ENCODE data around the gene MYO5B. TPM values are rescaled to one million over a fixed set of nuclear protein-coding genes. Genes with fewer than 3 reads are reported as not detected.

Gene MYO5B
- total RNA-seq, 1 experiment from 2014 or later = 32.1 TPM

DNA sequence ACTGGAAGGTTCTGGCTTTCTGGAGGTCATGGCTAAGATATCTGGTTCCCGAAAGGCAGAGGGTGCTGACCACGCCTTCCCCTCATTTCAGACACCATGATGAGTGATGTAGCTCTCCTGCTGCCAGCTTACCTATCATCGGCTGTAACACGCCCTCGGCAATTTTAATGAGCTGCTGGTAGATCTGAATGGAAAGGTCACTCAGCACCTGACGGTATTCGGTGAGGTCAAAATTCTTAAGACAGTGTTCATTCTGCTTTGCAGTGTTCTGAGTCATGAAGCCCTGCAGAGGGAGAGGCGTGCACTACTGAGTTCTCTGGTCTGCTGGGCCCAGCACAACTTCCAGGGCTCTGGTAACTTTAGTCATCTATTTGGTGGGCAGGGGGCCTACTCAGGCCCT lies 355.9 kb downstream of the MYO5B start:
- peak; percentile 86 for ATAC-seq
- CTCF ChIA-PET = no interaction called here
- TF ChIP-seq CBX3 (IDR thresholded peaks at IDR 0.05; ENCODE audit: low read depth) = no peak
- no peak for TF ChIP-seq YY1 (IDR thresholded peaks at IDR 0.05; ENCODE audit: extremely low read depth, insufficient replicate concordance, low read depth, low read length)
- TF ChIP-seq JUND (IDR thresholded peaks at IDR 0.05) = no peak
- TF ChIP-seq ZNF274 (IDR thresholded peaks at IDR 0.05; ENCODE audit: low read depth, low read length) = no peak
- TF ChIP-seq EZH2phosphoT487 (IDR thresholded peaks at IDR 0.05; ENCODE audit: borderline replicate concordance) = no peak
- TF ChIP-seq CEBPB (IDR thresholded peaks at IDR 0.05; ENCODE audit: low read depth) = no peak
- TF ChIP-seq RAD21 (IDR thresholded peaks at IDR 0.05; ENCODE audit: low read depth) = no peak
- no peak for TF ChIP-seq FOSL1 (IDR thresholded peaks at IDR 0.05; ENCODE audit: low read depth)
- TF ChIP-seq SP1 (IDR thresholded peaks at IDR 0.05; ENCODE audit: low read depth) = no peak
- no peak for TF ChIP-seq EGR1 (IDR thresholded peaks at IDR 0.05; ENCODE audit: low read depth)
- no peak for TF ChIP-seq ELF1 (IDR thresholded peaks at IDR 0.05; ENCODE audit: borderline replicate concordance, low read depth)
- TF ChIP-seq ZFX (IDR thresholded peaks at IDR 0.05) = no peak
- TF ChIP-seq, protein P1, sequence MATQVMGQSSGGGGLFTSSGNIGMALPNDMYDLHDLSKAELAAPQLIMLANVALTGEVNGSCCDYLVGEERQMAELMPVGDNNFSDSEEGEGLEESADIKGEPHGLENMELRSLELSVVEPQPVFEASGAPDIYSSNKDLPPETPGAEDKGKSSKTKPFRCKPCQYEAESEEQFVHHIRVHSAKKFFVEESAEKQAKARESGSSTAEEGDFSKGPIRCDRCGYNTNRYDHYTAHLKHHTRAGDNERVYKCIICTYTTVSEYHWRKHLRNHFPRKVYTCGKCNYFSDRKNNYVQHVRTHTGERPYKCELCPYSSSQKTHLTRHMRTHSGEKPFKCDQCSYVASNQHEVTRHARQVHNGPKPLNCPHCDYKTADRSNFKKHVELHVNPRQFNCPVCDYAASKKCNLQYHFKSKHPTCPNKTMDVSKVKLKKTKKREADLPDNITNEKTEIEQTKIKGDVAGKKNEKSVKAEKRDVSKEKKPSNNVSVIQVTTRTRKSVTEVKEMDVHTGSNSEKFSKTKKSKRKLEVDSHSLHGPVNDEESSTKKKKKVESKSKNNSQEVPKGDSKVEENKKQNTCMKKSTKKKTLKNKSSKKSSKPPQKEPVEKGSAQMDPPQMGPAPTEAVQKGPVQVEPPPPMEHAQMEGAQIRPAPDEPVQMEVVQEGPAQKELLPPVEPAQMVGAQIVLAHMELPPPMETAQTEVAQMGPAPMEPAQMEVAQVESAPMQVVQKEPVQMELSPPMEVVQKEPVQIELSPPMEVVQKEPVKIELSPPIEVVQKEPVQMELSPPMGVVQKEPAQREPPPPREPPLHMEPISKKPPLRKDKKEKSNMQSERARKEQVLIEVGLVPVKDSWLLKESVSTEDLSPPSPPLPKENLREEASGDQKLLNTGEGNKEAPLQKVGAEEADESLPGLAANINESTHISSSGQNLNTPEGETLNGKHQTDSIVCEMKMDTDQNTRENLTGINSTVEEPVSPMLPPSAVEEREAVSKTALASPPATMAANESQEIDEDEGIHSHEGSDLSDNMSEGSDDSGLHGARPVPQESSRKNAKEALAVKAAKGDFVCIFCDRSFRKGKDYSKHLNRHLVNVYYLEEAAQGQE (IDR thresholded peaks at IDR 0.05; ENCODE audit: low read depth) = no peak
- TF ChIP-seq, protein P2, sequence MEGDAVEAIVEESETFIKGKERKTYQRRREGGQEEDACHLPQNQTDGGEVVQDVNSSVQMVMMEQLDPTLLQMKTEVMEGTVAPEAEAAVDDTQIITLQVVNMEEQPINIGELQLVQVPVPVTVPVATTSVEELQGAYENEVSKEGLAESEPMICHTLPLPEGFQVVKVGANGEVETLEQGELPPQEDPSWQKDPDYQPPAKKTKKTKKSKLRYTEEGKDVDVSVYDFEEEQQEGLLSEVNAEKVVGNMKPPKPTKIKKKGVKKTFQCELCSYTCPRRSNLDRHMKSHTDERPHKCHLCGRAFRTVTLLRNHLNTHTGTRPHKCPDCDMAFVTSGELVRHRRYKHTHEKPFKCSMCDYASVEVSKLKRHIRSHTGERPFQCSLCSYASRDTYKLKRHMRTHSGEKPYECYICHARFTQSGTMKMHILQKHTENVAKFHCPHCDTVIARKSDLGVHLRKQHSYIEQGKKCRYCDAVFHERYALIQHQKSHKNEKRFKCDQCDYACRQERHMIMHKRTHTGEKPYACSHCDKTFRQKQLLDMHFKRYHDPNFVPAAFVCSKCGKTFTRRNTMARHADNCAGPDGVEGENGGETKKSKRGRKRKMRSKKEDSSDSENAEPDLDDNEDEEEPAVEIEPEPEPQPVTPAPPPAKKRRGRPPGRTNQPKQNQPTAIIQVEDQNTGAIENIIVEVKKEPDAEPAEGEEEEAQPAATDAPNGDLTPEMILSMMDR (IDR thresholded peaks at IDR 0.05 in 2 of 3, conservative IDR thresholded peaks at IDR 0.05 in 1 of 3; ENCODE audit: borderline replicate concordance in 1 of 3, insufficient read depth in 1 of 3, low read depth in 2 of 3, low read length in 2 of 3) = no peak
- no peak for TF ChIP-seq POLR2AphosphoS5 (IDR thresholded peaks at IDR 0.05; ENCODE audit: low read depth, low read length)
- no peak for TF ChIP-seq SRF (IDR thresholded peaks at IDR 0.05; ENCODE audit: low read depth)
- TF ChIP-seq TCF7L2 (IDR thresholded peaks at IDR 0.05; ENCODE audit: borderline replicate concordance, extremely low read depth, insufficient read depth, insufficient read length) = no peak
- no peak for TF ChIP-seq POLR2A (IDR thresholded peaks at IDR 0.05; ENCODE audit: borderline replicate concordance, extremely low read depth, insufficient read depth, insufficient read length)
- TF ChIP-seq EZH2 (IDR thresholded peaks at IDR 0.05) = no peak
- Histone ChIP-seq H3K9me3 (ENCODE audit: control insufficient read depth in 1 of 2, insufficient read depth in 1 of 2, low read depth in 1 of 2, low read length in 2 of 2) (no peaks in the 10 kb centered on the region), H3K79me2 (ENCODE audit: insufficient read depth, low read length) (no peaks in the 10 kb centered on the region), H3K36me3 (ENCODE audit: control insufficient read depth in 1 of 2, insufficient read depth in 2 of 2, low read length in 2 of 2) (peaks cover 5 to 12% of the 10 kb centered on the region in 2 experiments; a peak in 3 of 4 replicates), H3K4me3 (replicated peaks in 1 of 2; ENCODE audit: low read depth in 1 of 2, low read length in 2 of 2) (no peak overlapping the region), H3K27me3 (ENCODE audit: insufficient read depth, low read length) (no peaks in the 10 kb centered on the region), H3K9me2 (ENCODE audit: insufficient read depth) (no peaks in the 10 kb centered on the region), H2AFZ (ENCODE audit: low read depth, low read length, poor library complexity, severe bottlenecking) (no peak overlapping the region), H3K4me1 (ENCODE audit: control insufficient read depth in 1 of 2, insufficient read depth in 2 of 2, low read length in 2 of 2) (peaks cover 0 to 24% of the 10 kb centered on the region in 2 experiments; a peak in 2 of 4 replicates), H3K4me2 (ENCODE audit: low read length) (peak overlapping the region; percentile 51), H4K20me1 (ENCODE audit: insufficient read depth) (no peaks in the 10 kb centered on the region), H3K27ac (ENCODE audit: low read depth, low read length) (no peak overlapping the region), H3K9ac (ENCODE audit: low read length) (peak overlapping the region; percentile 23; the same call in 1 of the 2 replicates)
- POLR2A ChIA-PET = no interaction called here
- BruUV-seq (replicated peaks) = no TSS peak
- RAD21 ChIA-PET (ENCODE audit: low non-redundant PET in 1 of 2, low total read pairs in 2 of 2, uncharacterized antibody in 2 of 2, unreplicated experiment in 2 of 2) = no interaction called here
- peak; percentile 49 for DNase-seq (ENCODE audit: low read depth, low spot score)
- intact Hi-C loops (cut with micrococcal nuclease) = no loop called here
